ENCODE results near the gene PRR23C. TPM values are rescaled to one million over a fixed set of nuclear protein-coding genes. Genes with fewer than 3 reads are reported as not detected.

Gene PRR23C
- not detected for total RNA-seq
- not detected for total RNA-seq (2013)

DNA sequence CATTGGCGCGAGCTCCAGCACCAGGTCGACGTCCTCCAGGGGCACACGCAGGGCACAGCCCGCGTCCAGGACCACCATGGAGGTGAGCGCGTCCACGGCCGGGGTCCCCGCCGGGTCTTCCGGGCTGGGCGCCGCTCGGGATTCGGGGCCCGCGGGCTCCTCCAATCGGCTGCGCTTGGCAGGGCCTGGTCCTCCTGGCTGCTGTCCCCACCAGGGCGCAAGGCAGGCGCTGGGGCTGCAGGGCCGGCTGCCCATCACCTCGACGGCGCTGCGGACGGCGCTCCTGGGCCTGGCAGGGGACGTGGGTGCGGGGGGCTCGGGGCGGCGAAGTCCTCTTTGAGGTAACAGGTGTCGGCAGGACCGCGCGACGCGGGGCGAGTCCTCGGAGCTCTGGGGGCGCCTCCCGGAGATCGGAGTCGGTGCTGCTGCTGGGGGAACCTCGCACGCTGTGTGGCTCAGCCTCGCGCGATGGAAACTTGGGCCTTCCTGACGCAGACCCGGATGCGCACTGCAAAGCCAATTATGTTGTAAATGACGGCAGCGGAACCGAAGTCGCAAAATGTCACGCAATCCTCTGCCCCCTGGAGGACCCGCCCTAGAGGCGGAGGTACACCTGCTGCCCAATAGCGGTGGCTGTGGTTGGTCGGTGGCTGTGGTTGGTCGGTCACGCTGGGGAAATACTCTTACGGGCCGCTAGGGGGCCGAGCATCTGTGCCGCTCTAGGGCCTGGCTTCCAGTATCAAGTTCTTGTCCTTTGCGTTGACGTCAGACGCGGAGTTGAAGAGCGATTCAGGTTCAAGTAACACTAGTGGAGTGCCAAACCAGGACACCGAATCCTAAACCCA lies at the start of gene PRR23C:
PRR23C (minus strand) TSS at position 527 of the 845 bp plus-strand sequence; CDS start at position 255, 272 bp downstream.
- TF ChIP-seq, protein P1, sequence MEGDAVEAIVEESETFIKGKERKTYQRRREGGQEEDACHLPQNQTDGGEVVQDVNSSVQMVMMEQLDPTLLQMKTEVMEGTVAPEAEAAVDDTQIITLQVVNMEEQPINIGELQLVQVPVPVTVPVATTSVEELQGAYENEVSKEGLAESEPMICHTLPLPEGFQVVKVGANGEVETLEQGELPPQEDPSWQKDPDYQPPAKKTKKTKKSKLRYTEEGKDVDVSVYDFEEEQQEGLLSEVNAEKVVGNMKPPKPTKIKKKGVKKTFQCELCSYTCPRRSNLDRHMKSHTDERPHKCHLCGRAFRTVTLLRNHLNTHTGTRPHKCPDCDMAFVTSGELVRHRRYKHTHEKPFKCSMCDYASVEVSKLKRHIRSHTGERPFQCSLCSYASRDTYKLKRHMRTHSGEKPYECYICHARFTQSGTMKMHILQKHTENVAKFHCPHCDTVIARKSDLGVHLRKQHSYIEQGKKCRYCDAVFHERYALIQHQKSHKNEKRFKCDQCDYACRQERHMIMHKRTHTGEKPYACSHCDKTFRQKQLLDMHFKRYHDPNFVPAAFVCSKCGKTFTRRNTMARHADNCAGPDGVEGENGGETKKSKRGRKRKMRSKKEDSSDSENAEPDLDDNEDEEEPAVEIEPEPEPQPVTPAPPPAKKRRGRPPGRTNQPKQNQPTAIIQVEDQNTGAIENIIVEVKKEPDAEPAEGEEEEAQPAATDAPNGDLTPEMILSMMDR (IDR thresholded peaks at IDR 0.05): no peak
- Histone ChIP-seq H3K27me3 (ENCODE audit: control insufficient read depth, insufficient read depth, low read length) (no peaks in the 10 kb centered on the region), H3K36me3 (ENCODE audit: control insufficient read depth, insufficient read depth, low read length) (no peaks in the 10 kb centered on the region), H3K4me3 (ENCODE audit: low read length) (no peak within 1 kb of the TSS), H3K9me3 (ENCODE audit: control insufficient read depth, insufficient read depth, low read length) (peaks cover 10% of the 10 kb centered on the region), H3K4me1 (ENCODE audit: control insufficient read depth, insufficient read depth, low read length) (no peaks in the 10 kb centered on the region), H3K27ac (ENCODE audit: low read length) (no peak within 1 kb of the TSS)
- Mint-ChIP-seq H3K27ac (no peak within 1 kb of the TSS), H3K4me3 (no peak within 1 kb of the TSS), H3K4me1 (no peaks in the 10 kb centered on the region), H3K27me3 (ENCODE audit: low read depth in 2 of 2) (peaks cover 3 to 9% of the 10 kb centered on the region in 2 donors), H3K9me3 (peaks cover 2 to 3% of the 10 kb centered on the region in 2 donors), H3K36me3 (no peaks in the 10 kb centered on the region)
- no peak for ATAC-seq
- WGBS (ENCODE audit: insufficient coverage): 56% methylated on average over 77 of the region's 77 CpGs
- intact Hi-C loops (cut with micrococcal nuclease): no loop called here
- DNase-seq: no peak

DNA sequence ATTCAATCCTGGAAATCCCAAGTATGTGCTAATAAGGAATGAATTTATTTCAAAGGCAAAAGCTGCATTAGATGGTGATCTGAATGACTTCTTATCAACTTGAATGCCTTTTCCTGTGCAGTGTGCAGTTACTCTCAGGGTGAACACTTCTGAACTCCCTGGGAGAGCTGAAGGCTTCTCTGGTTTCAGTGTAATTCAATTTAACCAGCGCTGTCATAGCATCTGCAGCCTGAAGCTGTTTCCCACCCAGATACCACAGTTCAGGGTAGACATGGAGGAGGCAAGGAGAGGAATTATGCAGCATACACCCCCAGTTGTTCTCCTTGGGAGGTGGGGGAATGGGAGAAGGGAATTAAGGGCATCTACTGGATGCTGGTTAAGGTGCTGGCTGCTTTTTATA lies 49.1 kb upstream of the PRR23C start:
- no peak for ATAC-seq
- no peaks in the 10 kb centered on the region for H3K36me3 ChIP-seq (ENCODE audit: control insufficient read depth, insufficient read depth, low read length)
- H3K27me3 ChIP-seq (ENCODE audit: control insufficient read depth, insufficient read depth, low read length): peaks cover 2% of the 10 kb centered on the region
- Mint-ChIP-seq H3K9me3 (peaks cover 0 to 7% of the 10 kb centered on the region in 2 donors), H3K27ac (no peak overlapping the region), H3K4me3 (no peak overlapping the region), H3K36me3 (no peaks in the 10 kb centered on the region), H3K4me1 (no peaks in the 10 kb centered on the region), H3K27me3 (ENCODE audit: low read depth in 2 of 2) (peaks cover 10 to 13% of the 10 kb centered on the region in 2 donors)
- TF ChIP-seq, protein P1 (IDR thresholded peaks at IDR 0.05): no peak
- 75% methylated on average over 1 of the region's 1 CpG for WGBS (ENCODE audit: insufficient coverage)
- H3K4me3 ChIP-seq (ENCODE audit: low read length): no peak overlapping the region
- DNase-seq: no peak
- no peaks in the 10 kb centered on the region for H3K9me3 ChIP-seq (ENCODE audit: control insufficient read depth, insufficient read depth, low read length)
- no peaks in the 10 kb centered on the region for H3K4me1 ChIP-seq (ENCODE audit: control insufficient read depth, insufficient read depth, low read length)
- intact Hi-C loops (cut with micrococcal nuclease): no loop called here
- no peak overlapping the region for H3K27ac ChIP-seq (ENCODE audit: low read length)

DNA sequence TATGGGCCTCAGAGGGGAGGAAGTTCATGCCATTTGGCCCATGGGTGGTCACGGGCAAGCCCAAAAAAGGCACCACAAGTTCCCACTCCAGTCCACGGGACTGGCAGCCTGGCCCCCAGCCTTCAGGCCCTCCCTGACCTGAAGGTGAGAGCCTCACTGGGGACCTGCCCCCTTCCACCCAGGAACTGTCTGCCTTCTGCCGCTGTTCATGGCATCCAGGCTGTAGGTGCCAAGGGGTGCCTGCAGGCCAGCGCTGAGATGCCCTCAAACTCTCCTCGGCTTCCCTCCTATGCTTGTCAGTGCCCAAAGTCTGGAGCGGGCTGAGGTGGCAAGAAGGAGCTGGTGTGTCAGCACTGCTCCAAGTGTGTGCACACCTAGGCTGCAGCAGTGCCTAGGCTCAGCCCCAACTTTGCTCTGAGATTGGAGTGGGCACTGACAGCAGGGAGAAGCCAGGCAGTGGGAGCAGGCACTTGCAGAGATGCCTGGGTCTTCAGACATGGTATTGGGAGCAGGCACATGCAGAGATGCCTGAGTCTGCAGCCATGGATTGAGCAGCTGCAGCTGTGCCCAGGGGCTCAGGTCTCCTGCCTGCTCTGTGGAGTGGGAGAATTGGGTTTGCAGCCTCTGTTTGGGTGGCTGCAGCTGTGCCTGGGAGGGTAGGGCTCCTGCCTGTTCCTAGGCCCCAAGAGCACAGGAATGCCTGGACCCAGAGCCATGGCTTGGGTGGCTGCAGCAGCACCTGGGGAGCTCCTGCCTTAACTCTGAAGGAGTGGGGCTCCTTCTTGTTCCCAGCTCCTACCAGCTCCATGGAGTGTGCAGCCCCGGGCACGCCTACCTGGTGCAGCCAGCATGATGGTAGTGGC lies 44.0 kb upstream of the PRR23C start:
- whole genome bisulfite sequencing (ENCODE audit: insufficient coverage): 80% methylated on average over 8 of the region's 8 CpGs
- intact Hi-C loops (cut with micrococcal nuclease): no loop called here
- Mint-ChIP-seq H3K4me1 (no peaks in the 10 kb centered on the region), H3K27ac (no peak overlapping the region), H3K27me3 (ENCODE audit: low read depth in 2 of 2) (peaks cover 5 to 10% of the 10 kb centered on the region in 2 donors), H3K36me3 (no peaks in the 10 kb centered on the region), H3K4me3 (no peak overlapping the region), H3K9me3 (peaks cover 0 to 5% of the 10 kb centered on the region in 2 donors)
- TF ChIP-seq, protein P1 (IDR thresholded peaks at IDR 0.05): no peak
- H3K4me3 ChIP-seq (ENCODE audit: low read length): no peak overlapping the region
- no peaks in the 10 kb centered on the region for H3K27me3 ChIP-seq (ENCODE audit: control insufficient read depth, insufficient read depth, low read length)
- H3K27ac ChIP-seq (ENCODE audit: low read length): no peak overlapping the region
- no peaks in the 10 kb centered on the region for H3K4me1 ChIP-seq (ENCODE audit: control insufficient read depth, insufficient read depth, low read length)
- ATAC-seq (no peak), DNase-seq (no peak)
- no peaks in the 10 kb centered on the region for H3K36me3 ChIP-seq (ENCODE audit: control insufficient read depth, insufficient read depth, low read length)
- H3K9me3 ChIP-seq (ENCODE audit: control insufficient read depth, insufficient read depth, low read length): no peaks in the 10 kb centered on the region
